Prostate gland (tissue), 2 donors: ENCODE data around the gene SLC5A1. TPM values are rescaled to one million over a fixed set of nuclear protein-coding genes. Genes with fewer than 3 reads are reported as not detected.
A peak's percentile ranks its signal among the peaks of the same experiment; 100 is the strongest.

Experiments used
- DNase-seq: peaks from one replicate; pipeline ENCODE4 v3.0.0-alpha.2; 2019; ENCODE audit warnings: low spot score
- H3K27ac ChIP-seq, 2 donors: fragments of 200-600 bp; sonication (generic); 2 replicates each; pipeline ENCODE4 v1.5.1; 2017 to 2019
- H3K27me3 ChIP-seq: fragments of 200-600 bp; sonication (generic); replicated peaks from 2 replicates; pipeline ENCODE4 v1.5.1; 2019; ENCODE audit not compliant: insufficient read depth
- H3K36me3 ChIP-seq, 2 donors: fragments of 200-600 bp; sonication (generic); 1 replicate in 1 of 2; 2 replicates in 1 of 2; pipeline versions ENCODE4 v1.5.1 to v1.8.1; 2017 to 2019
- H3K4me1 ChIP-seq: fragments of 200-600 bp; sonication (generic); replicated peaks from 2 replicates; pipeline ENCODE4 v1.5.1; 2019
- H3K4me3 ChIP-seq, 2 donors: fragments of 200-600 bp; sonication (generic); 2 replicates each; pipeline ENCODE4 v1.5.1; 2017 to 2019
- H3K9me3 ChIP-seq: fragments of 200-600 bp; sonication (generic); 2 replicates; pipeline ENCODE4 v1.5.1; 2017
- POLR2A ChIP-seq: fragments of 450-650 bp; IDR thresholded peaks from one replicate; pipeline ENCODE4 v1.6.1; 2016; ENCODE audit warnings: antibody characterized with exemption, mild to moderate bottlenecking
- POLR2AphosphoS5 ChIP-seq: sonication (generic); formaldehyde crosslinking; IDR thresholded peaks from one replicate; pipeline ENCODE4 v1.6.1; 2017; ENCODE audit warnings: antibody characterized with exemption
- WGBS: methylation state at CpG from one replicate; pipeline ENCODE4 v1.1.5; 2018; 5-methylcytosine and 5-hydroxymethylcytosine counted together
- intact Hi-C: fragments of 100-400 bp; cut with DNase I; formaldehyde crosslinking; loops from one replicate; pipeline ENCODE4 v1.14.2; 2022
- total RNA-seq, 2 donors: library from RNA; depleted of rRNA; stranded (reverse); fragments of >200 nt; gene quantifications; one replicate each; pipeline ENCODE4 v1.1.0, GENCODE V29; 2016
- TF ChIP-seq, protein P1 (sequence below), 4 experiments: fragments of 200-600 bp in 2 of 4; fragments of 450-650 bp in 2 of 4; sonication (generic) in 2 of 4; IDR thresholded peaks; 1 replicate in 3 of 4; 2 replicates in 1 of 4; pipeline ENCODE4 v1.5.1; 2016 to 2019; ENCODE audit warnings: antibody characterized with exemption in 4 of 4, mild to moderate bottlenecking in 2 of 4, moderate library complexity in 2 of 4

Gene SLC5A1
- total RNA-seq, 2 donors from 2014 or later, result 2.9 to 4.8 TPM

DNA sequence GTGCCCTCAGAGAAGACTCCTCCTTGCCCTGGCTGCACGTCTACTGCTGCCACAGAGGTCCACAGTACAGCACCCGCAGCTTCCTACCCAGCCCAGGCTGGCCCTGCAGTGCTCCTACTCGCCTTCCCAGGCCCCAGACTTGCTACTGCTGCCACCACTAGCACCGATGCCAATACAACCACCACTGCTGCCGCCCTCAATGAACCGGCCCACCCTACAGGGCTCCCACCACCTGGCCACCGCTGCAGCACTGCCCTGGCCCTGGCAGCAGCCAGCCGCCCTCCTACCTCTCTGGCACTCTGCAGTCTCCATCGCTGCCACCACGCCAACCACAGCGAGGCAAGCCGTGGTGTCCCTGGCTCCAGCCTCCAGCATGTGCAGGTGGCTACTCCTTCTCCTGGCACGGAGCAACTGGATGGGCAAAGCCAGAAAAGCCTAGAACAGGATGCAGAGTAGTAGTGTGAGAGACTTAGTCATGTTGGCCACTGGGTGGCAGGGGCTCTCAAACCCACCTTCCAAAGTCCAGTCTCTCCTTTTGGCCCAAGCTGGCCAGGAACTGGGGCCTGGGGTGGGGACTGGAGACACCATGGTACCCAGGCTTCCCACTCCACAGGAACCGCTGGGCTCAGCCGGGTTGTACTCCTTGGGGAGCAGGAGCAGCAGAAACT is 76.6 kb downstream of the SLC5A1 start:
- H3K27ac ChIP-seq, result peak overlapping the region in 1 of 2 donors; percentile 62
- intact Hi-C loops, result no loop called here
- WGBS, result 87% methylated on average over 15 of the region's 15 CpGs
- no peaks in the 10 kb centered on the region for H3K27me3 ChIP-seq
- no peaks in the 10 kb centered on the region for H3K4me1 ChIP-seq
- TF ChIP-seq POLR2AphosphoS5, result no peak
- no peak for TF ChIP-seq POLR2A
- TF ChIP-seq, protein P1, sequence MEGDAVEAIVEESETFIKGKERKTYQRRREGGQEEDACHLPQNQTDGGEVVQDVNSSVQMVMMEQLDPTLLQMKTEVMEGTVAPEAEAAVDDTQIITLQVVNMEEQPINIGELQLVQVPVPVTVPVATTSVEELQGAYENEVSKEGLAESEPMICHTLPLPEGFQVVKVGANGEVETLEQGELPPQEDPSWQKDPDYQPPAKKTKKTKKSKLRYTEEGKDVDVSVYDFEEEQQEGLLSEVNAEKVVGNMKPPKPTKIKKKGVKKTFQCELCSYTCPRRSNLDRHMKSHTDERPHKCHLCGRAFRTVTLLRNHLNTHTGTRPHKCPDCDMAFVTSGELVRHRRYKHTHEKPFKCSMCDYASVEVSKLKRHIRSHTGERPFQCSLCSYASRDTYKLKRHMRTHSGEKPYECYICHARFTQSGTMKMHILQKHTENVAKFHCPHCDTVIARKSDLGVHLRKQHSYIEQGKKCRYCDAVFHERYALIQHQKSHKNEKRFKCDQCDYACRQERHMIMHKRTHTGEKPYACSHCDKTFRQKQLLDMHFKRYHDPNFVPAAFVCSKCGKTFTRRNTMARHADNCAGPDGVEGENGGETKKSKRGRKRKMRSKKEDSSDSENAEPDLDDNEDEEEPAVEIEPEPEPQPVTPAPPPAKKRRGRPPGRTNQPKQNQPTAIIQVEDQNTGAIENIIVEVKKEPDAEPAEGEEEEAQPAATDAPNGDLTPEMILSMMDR (IDR thresholded peaks at IDR 0.05), result no peak
- no peaks in the 10 kb centered on the region for H3K9me3 ChIP-seq
- H3K4me3 ChIP-seq, result no peak overlapping the region
- DNase-seq, result no peak
- H3K36me3 ChIP-seq, result no peaks in the 10 kb centered on the region

DNA sequence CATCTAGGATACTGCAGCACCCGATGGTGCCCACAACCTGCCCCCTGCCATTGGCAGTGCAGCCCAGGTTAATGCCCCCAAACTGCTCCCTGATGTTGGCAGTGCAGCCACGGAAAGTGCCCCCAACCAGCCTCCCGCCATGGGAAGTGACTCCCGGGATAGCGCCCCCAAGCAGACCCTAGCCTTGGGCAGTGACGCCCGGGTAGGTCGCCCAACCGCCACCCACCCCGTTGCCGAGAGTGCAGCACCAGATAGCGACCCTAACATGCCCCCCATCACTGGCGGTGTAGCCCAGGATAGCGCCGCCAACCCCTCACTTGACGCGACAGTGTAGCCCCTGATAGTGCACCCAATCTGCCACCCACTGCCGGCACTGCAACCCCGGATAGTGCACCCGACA is 77.5 kb downstream of the SLC5A1 start:
- no peak for TF ChIP-seq POLR2A
- TF ChIP-seq, protein P1 (IDR thresholded peaks at IDR 0.05), result no peak
- no peak for TF ChIP-seq POLR2AphosphoS5
- no peak overlapping the region for H3K27ac ChIP-seq
- H3K4me1 ChIP-seq, result no peaks in the 10 kb centered on the region
- 97% methylated on average over 20 of the region's 20 CpGs for WGBS
- H3K27me3 ChIP-seq, result no peaks in the 10 kb centered on the region
- no peaks in the 10 kb centered on the region for H3K36me3 ChIP-seq
- no peak overlapping the region for H3K4me3 ChIP-seq
- DNase-seq, result no peak
- intact Hi-C loops, result no loop called here
- H3K9me3 ChIP-seq, result no peaks in the 10 kb centered on the region

DNA sequence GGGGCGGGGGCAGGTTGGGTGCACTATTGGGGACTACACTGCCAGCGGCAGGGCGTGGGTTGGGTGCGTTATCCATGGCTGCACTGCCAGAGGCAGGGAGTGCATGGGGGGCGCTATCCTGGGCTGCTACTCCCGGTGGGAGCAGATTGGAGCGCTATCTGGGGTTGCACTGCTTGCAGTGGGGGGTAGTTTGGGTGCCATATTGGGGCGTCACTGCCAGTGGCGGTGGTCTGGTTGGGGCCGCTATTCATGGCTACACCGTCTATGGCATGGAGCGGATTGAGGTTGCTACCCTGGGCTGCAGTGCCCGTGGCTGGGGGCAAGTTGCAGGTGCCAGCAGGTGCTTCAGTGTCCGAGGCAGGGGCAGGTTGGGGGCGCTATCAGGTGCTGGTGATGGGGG is 79.8 kb downstream of the SLC5A1 start:
- H3K36me3 ChIP-seq, result no peaks in the 10 kb centered on the region
- H3K27me3 ChIP-seq, result no peaks in the 10 kb centered on the region
- intact Hi-C loops, result no loop called here
- H3K4me3 ChIP-seq, result no peak overlapping the region
- DNase-seq, result no peak
- TF ChIP-seq POLR2AphosphoS5 (no peak), POLR2A (no peak)
- TF ChIP-seq, protein P1 (IDR thresholded peaks at IDR 0.05), result no peak
- no peaks in the 10 kb centered on the region for H3K9me3 ChIP-seq
- WGBS, result 93% methylated on average over 15 of the region's 15 CpGs
- no peaks in the 10 kb centered on the region for H3K4me1 ChIP-seq
- H3K27ac ChIP-seq, result peak overlapping the region in 1 of 2 donors; percentile 36

DNA sequence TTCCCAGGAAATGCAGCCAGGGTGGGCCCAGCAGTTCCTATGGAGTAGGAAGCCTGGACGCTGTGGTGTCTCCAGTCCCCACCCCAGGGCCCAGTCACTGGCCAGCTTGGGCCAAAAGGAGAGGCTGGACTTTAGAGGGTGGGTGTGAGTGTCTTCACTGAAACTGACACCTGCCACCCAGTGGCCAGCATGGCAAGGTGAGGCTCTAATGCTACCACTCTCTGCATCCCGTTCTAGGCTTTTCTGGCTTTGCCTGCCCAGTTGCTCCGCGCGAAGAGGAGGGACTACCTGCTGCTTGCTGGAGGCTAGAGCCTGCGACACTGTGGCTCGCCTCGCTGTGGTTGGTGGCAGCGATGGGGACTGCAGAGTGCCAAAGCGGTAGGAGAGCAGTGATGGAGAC is 80.6 kb downstream of the SLC5A1 start:
- peak overlapping the region in 1 of 2 donors; percentile 36 for H3K27ac ChIP-seq
- no peaks in the 10 kb centered on the region for H3K9me3 ChIP-seq
- no peaks in the 10 kb centered on the region for H3K27me3 ChIP-seq
- no peaks in the 10 kb centered on the region for H3K36me3 ChIP-seq
- TF ChIP-seq, protein P1 (IDR thresholded peaks at IDR 0.05), result no peak
- no peak for TF ChIP-seq POLR2AphosphoS5
- no peak for TF ChIP-seq POLR2A
- H3K4me3 ChIP-seq, result no peak overlapping the region
- WGBS, result 63% methylated on average over 10 of the region's 10 CpGs
- intact Hi-C loops, result no loop called here
- peaks cover 3% of the 10 kb centered on the region for H3K4me1 ChIP-seq
- no peak for DNase-seq

DNA sequence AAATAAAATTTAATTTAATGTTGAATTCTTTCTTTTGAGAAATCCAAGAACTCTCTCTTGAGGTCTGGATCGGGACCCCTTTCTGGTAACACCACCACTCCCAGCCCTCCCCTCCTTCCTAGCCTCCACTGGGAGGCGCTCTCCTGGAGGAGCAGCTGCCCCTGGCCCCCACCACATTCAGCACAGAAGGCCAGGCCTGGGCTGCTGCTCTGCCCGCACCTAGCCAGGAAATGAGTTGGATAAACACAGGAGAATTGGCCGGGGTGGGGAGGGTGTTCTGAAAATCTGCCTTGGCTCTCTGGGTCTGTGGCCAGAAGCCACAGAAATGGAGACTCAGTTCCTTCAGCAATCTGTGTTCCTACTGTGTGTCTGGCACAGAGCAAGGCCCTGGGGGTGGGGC is 84.8 kb downstream of the SLC5A1 start:
- 76% methylated on average over 4 of the region's 4 CpGs for WGBS
- H3K4me3 ChIP-seq, result no peak overlapping the region
- intact Hi-C loops, result no loop called here

More for the DNA sequence above, 84.8 kb downstream of the SLC5A1 start:
- no peak for DNase-seq
- Histone ChIP-seq H3K27ac (peak overlapping the region in 1 of 2 donors; percentile 63), H3K36me3 (no peaks in the 10 kb centered on the region), H3K27me3 (no peaks in the 10 kb centered on the region), H3K4me1 (peaks cover 3% of the 10 kb centered on the region), H3K9me3 (no peaks in the 10 kb centered on the region)
- TF ChIP-seq POLR2A, result no peak
